Fibroblast of pulmonary artery (primary cell): ENCODE data around the gene TWNK.
A peak's percentile ranks its signal among the peaks of the same experiment; 100 is the strongest.

Source experiments
- DNase-seq: peaks from one replicate; pipeline ENCODE4 v3.0.0-alpha.2; 2010; ENCODE audit warnings: low read depth
- H3K4me3 ChIP-seq: replicated peaks from 2 replicates; pipeline ENCODE4 v1.5.1; 2011; ENCODE audit warnings: low read depth, mild to moderate bottlenecking, control low read depth, low read length, moderate library complexity
- CTCF ChIP-seq: IDR thresholded peaks from 2 replicates; pipeline ENCODE4 v1.5.1; 2011; ENCODE audit warnings: mild to moderate bottlenecking, control low read depth, low read length, inconsistent platforms; ENCODE audit errors: missing control alignments

Gene TWNK

GRCh38 chr10:101006593-101007098 is 19.3 kb downstream of the TWNK start:
- H3K4me3 ChIP-seq: no peak overlapping the region
- DNase-seq: no peak
- no peak for TF ChIP-seq CTCF

- H3K4me3 ChIP-seq: no peak overlapping the region
- DNase-seq: no peak
- no peak for TF ChIP-seq CTCF
Measured at GRCh38 chr10:101007099-101007711, 19.9 kb downstream of the TWNK start.

GRCh38 chr10:101007915-101008822 is 20.8 kb downstream of the TWNK start:
- TF ChIP-seq CTCF: no peak
- no peak for DNase-seq
- H3K4me3 ChIP-seq: no peak overlapping the region

GRCh38 chr10:101008823-101009423 is 21.6 kb downstream of the TWNK start:
- no peak overlapping the region for H3K4me3 ChIP-seq
- TF ChIP-seq CTCF: no peak

GRCh38 chr10:101010329-101010728 is 23.0 kb downstream of the TWNK start:
- H3K4me3 ChIP-seq: no peak overlapping the region
- no peak for DNase-seq
- TF ChIP-seq CTCF: no peak

More at GRCh38 chr10:101008823-101009423, 21.6 kb downstream of the TWNK start:
- DNase-seq: no peak

- H3K4me3 ChIP-seq: no peak overlapping the region
- TF ChIP-seq CTCF: peak; percentile 51
- DNase-seq: no peak
Measured at GRCh38 chr10:101011517-101012423, 24.4 kb downstream of the TWNK start.
